SHP77 treated with DMSO at 0.1 percent for 48 hours (cell line): ENCODE results near the gene GPX1.
"Not testable (repeated sequence)": the region's sequence is repeated elsewhere in the genome, so short reads cannot be mapped to it uniquely, and the experiment has no call there.

Experiments
- DNase-seq: peaks from one replicate; lab custom pipeline; 2025; lab: John Stamatoyannopoulos, UW

The GPX1 gene

DNA sequence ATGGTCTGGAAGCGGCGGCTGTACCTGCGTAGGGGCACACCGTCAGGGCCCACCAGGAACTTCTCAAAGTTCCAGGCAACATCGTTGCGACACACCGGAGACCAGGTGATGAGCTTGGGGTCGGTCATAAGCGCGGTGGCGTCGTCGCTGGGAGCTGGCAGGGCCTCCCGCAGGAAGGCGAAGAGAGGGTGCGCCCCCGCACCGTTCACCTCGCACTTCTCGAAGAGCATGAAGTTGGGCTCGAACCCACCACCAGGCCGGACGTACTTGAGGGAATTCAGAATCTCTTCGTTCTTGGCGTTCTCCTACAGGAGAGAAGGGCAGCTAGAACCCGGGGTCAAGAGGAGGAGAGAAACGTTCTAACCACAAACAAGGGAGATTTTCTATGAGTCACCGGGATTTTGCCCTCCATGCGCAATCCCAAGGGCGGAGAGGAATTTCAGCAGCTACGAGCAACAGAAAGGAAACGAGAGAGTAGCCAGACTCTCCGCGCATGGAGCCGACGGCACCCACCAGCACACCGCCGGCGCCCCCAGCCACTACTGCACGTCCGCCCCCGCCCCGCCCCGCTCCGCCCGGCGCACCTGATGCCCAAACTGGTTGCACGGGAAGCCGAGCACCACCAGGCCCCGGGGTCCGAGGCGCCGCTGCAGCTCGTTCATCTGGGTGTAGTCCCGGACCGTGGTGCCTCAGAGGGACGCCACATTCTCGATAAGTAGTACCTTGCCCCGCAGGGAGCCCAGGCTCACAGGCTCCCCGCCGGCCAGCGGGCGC is 523 bp downstream of the GPX1 start:
- DNase-seq, result not testable (repeated sequence)

DNA sequence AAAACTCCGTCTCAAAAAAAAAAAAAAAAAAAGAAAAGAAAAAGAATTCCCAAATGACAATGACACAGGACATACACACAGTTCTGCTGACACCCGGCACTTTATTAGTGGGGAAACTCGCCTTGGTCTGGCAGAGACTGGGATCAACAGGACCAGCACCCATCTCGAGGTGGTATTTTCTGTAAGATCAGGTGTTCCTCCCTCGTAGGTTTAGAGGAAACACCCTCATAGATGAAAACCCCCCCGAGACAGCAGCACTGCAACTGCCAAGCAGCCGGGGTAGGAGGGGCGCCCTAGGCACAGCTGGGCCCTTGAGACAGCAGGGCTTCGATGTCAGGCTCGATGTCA is 1.1 kb downstream of the GPX1 start:
- DNase-seq, result not testable (repeated sequence)

DNA sequence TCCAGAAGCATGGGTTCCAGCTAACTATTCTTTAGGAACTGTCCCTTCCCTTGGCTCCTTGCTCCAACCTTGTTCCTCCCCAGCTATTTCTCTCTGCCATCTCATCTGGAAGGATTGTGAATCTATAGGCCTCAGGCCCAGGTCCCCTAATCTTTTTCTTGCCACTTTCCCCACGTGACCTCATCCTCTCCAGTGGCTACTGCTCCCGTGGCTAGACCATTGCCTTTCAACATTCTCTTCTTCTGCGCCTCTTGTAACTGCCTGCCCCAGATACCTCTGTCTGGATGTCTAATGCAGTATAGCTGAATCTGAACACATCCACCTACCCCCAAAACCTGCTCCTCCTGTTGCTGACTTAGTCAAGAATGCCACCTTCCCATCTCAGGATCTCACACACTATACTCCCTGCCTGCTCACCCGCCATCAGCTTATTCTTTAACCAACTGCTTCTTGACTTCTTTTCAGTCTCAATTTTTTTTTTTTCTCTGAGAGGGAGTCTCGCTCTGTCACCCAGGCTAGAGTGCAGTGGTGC is 5.2 kb downstream of the GPX1 start:
- DNase-seq, result no peak

DNA sequence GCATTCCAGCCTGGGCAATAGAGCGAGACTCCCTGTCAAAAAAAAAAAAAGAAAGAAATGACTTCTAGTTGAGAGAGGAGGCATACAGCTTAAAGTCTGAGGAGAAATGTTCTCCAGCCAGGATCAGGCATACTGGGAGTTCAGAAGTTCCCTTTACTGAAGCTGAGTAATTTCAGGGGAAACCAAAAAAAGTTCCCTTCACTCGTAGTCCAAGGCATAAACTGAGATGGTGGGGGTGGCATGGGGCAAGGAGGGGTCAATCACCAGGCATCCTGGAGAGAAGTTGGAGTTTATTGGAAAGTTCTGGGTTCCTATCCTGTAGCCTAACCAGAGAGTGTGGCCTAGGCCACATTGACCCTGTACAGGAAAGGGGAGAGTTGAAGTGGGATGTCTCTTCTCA is 5.9 kb downstream of the GPX1 start:
- no peak for DNase-seq

GRCh38 chr3:49351521-49352011 is 6.6 kb downstream of the GPX1 start:
- no peak for DNase-seq

GRCh38 chr3:49349348-49350114 is 8.6 kb downstream of the GPX1 start:
- no peak for DNase-seq

DNA sequence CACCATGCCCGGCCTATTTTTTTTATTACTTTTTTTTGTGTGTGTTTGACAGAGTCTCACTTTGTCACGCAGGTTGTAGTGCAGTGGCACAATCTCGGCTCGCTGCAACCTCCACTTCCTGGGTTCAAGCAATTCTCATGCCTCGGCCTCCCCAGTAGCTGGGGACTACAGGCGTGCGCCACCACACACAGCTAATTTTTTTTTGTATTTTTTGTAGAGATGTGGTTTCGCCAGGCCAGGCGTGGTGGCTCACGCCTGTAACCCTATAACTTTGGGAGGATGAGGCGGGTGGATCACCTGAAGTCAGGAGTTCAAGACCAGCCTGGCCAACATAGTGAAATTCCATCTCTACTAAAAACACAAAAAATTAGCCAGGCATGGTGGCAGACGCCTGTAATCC is 9.8 kb downstream of the GPX1 start:
- DNase-seq, result not testable (repeated sequence)

- DNase-seq, result no peak
These were observed 11.3 kb downstream of the GPX1 start for GRCh38 chr3:49346797-49347251.

DNA sequence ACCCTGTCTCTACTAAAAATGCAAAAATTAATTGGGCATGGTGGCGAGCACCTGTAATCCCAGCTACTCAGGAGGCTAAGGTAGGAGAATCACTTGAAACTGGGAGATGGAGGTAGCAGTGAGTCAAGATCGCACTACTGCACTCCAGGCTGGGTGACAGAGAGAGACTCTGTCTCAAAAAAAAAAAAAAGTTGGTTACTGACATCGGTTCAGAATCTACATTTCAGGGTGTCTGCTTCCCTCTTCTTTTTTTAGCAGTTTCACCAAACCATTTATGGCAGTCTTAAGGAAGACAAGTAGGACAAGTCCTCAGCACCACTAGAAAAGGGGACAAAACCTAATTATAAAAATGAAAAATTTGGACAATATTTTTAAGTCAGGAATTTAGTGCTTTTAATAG is 15.0 kb downstream of the GPX1 start:
- no peak for DNase-seq

GRCh38 chr3:49341996-49342395 is 16.2 kb downstream of the GPX1 start:
- DNase-seq, result no peak

DNA sequence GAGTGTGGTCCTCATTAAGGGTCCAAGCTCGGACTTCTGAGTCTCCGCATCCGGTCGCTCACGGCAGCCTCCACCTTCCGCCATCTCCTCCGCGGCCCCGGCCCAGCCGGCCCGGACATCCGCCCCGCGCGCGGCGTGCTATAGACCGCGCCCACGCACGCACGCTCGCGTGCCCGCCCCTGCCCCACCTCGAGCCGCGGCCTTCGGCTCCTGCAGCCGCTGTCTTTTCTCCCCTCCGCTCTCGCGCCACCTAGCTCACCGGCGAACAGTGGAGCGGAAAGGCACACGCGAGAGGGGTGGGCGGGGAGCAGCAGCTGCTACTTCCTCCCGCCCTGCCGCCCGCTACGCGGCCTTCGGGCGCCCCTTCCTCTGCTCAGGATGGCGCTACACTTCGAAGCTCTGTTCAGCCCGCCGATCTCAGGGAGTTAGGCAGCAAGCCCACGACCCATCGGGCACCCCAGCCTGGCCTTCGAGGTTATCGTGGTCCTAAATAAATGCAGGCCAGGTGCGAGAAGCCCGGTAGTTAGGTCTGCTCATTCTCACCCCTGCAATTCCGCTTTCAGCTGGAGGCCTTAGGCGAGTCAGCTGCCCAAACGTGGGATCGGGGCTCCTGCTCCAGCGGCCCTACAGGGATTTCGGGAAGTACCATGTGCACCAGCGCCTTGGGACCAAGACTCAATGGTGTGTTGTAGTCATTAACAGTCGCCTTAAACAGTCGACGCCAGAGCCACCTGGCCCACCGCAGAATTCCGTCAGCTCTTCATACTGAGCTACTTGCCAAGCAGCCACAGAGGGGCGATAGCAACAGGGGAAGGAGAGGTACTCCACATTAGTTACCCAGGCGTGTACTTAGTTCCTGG is 18.0 kb downstream of the GPX1 start, which contains the start of gene USP4:
USP4 (minus strand) TSS at position 113 of the 860 bp plus-strand sequence; CDS start at position 84, 29 bp downstream.
- peak; percentile 88 for DNase-seq

GRCh38 chr3:49339581-49339940 is 18.6 kb downstream of the GPX1 start:
- DNase-seq, result peak; percentile 54

- DNase-seq, result no peak
These were observed 24.1 kb downstream of the GPX1 start for GRCh38 chr3:49333916-49334633.

- DNase-seq, result no peak
These were observed 25.1 kb downstream of the GPX1 start for GRCh38 chr3:49333091-49333490.

DNA sequence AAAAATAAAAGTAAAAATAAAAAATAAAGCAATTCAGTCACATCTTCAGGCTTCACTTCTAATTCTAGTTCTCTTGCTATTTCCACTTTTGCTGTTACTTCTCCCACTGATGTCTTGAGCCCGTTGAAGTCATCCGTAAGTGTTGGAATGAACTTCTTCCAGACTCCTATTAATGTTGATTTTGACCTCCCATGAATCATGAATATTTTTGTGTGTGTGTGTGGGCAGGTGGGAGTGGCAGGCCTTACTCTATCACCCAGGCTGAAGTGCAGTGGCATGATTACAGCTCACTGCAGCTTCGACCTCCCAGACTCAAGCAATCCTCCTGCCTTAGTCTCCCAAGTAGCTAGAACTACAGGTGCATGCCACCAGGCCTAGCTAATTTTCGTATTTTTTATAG is 29.0 kb downstream of the GPX1 start:
- DNase-seq, result no peak

- DNase-seq, result not testable (repeated sequence)
These were observed 29.8 kb downstream of the GPX1 start for GRCh38 chr3:49328350-49328749.

DNA sequence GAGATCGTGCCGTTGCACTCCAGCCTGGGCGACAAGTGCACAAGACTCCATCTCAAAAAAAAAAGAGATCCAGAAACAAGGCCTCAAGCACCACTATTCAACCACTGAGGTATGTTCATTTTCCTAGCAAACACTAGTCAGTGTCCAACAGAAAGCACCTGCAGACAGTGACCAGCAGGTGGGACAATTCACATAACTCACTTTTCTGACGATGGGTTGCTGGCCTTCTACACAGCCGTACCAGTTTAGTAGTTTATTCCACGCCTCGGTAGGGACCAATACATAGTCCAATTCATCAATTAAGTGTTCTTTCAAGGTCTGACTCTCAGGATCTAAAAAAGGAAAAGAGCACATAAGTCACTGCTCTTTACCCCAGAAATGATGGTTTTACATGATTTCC is 30.7 kb downstream of the GPX1 start:
- DNase-seq, result no peak

DNA sequence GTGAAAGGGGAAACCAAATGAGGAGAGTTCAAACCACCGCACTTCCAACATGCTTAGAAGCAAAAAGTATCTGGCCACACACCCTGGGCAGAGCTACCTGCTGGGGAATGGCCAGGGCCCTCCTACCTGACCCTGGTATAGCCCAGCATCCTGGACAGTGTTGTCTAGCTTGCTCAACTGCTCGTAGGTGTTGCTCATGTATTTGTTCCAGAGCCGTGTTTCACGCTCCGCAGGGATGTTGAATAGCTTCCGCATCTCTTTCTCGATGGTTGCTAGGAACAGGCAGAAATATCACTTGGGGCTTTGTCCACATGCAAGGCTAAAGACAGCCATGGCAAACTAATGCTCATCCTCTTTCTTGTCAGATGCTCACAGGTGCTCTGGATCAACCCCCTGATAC is 33.4 kb downstream of the GPX1 start:
- no peak for DNase-seq

DNA sequence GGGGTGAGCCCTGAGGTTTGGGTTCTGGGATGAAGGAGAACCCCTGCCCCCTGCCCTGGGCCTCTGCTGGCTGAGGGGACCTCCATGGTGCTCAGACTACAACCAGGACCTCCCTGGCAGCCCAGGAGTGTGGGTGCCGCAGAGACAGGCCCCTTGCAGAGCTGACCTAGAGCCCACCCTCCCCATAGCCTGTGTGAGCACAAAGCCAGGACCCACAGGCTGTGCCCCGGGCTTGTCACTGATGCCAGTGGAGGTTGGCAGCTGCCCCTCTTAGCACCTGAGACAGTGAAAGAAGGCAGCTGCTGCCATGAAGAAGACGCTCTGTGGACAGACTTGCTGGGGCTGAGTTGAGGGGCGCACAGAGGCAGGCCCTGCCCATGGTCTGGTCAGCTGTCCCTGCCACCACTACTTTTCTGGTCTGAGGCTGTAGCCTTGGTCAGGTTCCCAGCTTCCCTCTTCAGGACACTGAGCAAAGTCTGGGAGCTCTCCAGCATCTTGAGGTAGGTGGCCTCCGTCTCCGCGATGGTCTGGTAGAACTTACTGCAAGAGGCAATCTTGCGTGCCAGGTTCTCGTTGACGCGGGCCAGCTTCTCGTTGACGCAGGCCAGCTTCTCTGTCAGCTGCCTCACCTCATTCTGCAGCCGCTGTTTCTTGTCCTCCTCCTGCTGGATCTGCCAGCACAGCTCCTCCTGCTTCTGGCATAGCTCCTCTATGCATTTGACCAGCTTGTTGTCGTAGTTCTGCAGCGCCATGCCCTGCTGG is 41.3 kb downstream of the GPX1 start:
- no peak for DNase-seq

DNA sequence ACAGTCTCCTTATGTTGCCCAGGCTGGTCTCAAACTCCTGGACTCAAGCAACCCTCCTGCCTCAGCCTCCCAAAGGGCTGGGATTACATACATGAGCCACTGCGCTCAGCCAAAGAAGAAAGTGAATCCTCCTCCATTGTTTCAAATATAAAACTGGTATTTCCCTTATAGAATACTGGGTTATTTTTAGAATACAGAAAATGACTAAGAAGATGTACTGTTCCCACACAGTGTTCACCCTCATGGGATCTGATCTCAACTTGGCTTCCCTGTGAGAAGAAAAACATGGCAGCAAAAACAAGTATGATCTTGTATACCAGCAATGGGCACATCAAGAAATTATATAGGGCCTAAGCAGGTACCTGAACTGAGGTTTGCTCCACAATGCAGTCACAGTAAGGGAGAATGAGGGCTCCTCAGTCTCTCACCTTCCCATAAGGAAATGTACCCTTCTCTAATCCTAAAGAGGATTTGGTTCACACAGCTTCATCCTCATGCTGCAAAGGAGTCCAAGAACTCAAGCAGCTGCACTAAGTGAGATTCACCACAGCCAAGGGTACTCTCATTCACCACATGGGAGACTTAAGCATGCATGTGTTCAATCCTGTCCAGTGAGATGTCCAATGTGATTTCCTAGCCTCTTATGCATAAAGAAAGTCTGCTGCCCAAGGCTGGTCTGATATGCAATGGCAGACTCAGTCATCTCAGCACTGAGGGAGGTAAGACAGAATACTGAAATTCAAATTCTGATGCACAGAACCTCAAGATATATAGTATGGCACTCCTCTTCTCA is 44.1 kb downstream of the GPX1 start:
- no peak for DNase-seq
